Measurements from ENCODE around the gene TNNT2.
A peak's percentile ranks its signal among the peaks of the same experiment; 100 is the strongest.

TNNT2 gene

GRCh38 chr1:201330541-201330940 lies 46.9 kb downstream of the TNNT2 start:
- DNase-seq = no peak

GRCh38 chr1:201329801-201330200 lies 47.7 kb downstream of the TNNT2 start:
- DNase-seq = no peak

DNA sequence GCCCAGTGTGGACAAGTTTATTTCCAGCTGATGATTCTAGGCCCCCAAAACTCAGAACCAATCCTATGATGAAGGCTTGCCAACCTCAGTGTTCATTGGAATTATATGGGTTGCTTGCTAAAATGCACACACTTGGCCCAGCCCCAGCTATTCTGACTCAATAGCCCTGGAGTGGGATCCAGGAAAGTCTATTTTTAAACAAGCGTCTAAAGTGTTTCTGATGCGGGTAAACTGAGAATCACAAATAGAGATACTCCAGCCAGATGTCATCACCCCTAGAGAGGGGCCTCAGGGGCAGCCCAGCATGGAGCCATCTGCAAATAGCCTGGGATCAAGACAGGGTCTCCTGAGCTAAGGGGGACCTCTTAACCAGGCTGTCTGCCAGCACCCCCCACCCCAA lies 48.2 kb downstream of the TNNT2 start:
- no peak for DNase-seq

DNA sequence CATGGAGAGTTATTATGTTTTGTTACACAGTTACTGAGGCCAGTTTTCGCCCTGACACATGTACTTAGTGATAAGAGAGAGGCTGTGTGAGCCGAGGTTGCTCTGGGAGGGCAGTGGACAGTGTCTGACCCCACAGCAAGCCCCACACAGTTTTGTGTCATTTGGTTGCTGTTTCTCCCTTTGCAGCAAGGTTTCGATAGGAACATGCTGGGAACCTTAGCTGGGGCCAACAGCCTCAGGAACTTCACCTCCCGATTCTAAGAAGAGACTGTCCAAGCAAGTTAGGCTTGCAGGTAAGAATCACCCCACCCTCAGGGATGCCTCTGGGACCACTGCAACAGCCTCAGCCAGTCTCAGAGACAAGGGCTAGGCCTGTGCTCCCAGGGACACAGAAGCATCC lies 48.9 kb downstream of the TNNT2 start:
- no peak for DNase-seq

DNA sequence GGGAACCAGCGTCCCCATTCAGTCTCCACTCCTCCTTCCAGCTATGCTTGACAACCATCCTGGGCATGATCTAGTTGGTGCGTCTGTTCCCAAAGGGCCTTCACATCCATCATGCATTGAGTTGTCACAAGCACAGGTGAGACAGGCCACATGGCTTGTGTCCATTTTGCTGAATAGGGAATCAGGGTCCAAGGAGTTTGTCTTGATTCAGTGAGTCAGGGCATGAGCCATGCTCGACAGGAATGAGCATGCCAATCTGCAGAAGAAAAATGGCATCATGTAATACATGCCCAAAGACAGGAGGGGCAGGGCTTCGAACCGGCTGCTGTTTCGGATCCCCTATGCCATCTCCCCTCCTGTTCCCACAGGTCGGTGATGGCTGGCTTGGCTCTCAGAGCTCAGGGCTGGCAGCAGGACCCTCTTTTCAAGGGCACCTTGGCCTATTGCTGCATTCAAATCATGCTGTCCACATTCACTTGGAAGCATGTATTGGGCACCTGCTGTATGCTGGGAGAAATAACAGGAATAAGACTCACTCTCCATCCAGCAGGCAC lies 49.7 kb downstream of the TNNT2 start:
- DNase-seq = no peak

DNA sequence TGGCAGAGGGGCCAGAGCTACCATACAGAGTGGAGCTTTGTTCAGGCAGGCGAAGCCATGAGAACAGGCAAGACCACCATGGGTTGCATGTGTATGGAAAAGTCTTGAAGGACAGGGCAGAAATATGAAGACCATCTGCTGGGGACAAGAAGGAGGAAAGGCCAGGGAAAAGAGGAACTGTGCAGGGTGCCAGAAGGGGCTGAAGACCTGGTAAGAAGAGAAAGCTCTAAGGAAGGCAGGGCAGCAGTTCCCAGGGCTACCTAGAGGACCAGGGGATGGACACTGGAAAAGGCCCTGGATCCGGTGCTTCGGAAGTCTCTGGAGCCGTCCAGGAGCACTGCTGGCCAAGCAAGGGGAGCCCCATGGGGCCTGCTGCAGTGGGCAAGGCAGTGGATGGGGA lies 50.8 kb downstream of the TNNT2 start:
- no peak for DNase-seq

- DNase-seq = no peak
Observed at GRCh38 chr1:201325678-201326060, 51.8 kb downstream of the TNNT2 start.

DNA sequence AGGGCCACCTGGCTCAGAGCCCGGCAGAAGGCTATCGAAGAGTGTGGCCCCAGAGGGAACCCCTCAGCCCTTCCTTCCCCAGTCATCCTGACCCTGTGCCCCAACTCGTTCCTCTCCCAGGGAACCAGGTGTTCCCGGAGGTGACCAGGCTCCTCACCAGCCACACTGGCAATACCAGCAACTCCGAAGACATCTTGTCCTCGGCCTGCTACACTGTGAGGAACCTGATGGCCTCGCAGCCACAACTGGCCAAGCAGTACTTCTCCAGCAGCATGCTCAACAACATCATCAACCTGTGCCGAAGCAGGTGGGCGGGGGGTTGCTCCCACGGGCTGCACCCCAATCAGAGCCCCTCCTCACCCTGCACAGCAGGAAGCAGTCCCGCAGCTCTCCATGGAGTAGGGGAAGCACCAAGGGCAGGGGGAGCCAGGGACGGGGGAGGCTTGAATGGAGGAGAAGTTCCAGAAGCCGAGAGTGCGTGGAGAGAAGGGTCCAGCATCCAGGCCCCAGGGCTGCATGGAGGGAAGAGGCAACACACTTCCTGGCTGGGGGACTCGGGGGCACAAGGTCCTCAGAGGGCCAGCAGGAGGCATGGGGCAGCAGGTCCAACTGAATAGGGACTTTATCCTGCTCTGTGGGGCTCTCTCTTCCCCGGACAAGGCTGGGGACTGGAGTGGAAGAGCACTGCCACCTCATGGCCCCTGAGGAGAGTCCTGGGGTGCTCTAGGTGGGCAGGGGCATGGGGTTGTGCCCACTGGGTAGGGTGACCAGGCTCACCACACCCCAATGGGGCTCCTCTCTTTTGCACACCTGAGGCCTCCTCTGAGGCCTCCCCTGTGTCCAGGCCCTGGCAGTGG lies 52.4 kb downstream of the TNNT2 start:
- DNase-seq = no peak

GRCh38 chr1:201324306-201324705 lies 53.2 kb downstream of the TNNT2 start:
- no peak for DNase-seq

DNA sequence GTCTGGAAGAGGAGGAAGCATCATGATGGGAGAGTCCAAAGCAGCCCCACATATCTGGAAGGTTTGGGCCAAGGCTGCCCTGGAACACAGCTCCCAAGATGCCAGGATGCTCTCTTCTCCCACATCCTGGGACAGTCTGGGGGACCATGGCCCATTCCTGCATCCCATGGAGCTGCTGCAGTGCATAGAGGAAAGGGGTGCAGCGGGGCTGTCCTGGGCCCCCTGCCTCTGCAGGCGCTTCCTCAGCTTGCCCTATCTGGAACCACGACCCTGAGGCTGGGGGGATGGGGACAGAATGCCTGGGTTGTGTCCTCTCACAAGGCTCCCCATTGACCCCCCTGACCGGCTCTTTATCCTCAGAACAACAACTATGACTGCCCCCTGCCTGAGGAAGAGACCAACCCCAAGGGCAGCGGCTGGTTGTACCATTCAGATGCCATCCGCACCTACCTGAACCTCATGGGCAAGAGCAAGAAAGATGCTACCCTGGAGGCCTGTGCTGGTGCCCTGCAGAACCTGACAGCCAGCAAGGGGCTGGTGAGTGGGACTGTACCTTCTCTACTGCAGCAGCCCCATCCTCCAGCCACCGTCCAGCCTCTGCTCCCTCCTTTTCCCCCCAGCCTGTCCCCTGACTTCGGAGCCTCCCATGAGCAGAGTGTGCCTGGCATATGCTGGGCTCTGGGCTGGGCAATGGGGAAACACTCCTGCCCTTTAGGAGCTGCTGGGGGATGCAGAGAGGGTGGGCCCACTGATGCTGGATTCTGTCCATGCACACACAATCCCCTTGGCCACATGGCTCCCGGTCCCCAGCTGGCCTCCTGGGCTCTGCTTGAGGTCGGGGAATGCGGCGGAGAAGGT lies 54.6 kb downstream of the TNNT2 start:
- no peak for DNase-seq

DNA sequence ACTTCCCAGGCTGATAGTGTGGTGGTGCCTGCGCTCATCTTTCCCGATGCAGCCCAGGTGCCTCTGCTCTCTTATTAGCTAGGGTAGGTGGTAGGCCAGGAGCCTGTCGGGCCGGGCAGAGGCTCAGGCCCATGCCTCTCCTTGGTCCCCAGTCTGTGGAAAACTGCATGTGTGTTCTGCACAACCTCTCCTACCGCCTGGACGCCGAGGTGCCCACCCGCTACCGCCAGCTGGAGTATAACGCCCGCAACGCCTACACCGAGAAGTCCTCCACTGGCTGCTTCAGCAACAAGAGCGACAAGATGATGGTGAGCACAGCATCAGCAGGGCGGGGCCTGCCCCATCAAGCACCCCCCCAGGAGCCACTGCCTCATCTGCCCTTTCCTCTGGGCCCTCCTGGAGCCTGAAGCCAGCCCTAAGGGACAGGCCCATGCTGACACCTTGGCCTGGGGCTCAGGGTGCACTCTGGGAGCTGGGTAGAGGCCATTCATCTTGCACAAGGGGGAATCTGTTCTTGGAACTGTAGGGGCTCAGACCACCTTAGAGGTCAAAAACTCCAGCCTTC lies 55.6 kb downstream of the TNNT2 start:
- DNase-seq = no peak

DNA sequence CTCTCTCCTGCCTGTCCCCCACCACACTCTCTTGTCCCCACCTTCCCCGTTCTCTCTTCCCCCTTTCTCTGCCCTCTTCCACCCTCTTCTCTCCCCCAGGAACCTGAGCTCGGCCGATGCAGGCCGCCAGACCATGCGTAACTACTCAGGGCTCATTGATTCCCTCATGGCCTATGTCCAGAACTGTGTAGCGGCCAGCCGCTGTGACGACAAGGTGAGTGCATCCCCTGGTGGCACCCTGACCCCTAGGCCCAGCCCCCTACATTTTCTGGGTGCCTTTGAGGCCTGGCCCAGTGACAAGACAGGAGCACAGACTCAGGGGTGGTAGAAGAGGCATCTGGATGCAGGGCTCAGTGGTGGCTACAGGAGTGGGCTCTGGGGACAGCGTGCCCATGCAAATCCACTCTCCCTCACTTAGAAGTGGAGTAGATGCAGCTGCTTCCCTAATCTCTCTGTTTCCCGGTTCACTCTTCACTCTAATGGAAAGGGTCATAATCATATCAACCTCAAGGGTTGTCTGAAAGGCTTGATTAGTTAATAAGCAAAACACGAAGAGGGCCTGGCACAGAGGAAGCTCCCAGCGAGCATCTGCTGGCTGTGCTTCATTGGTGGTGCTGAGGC lies 57.2 kb downstream of the TNNT2 start:
- peak; percentile 60 for DNase-seq

- DNase-seq = no peak
Observed at GRCh38 chr1:201319631-201320030, 57.8 kb downstream of the TNNT2 start.

DNA sequence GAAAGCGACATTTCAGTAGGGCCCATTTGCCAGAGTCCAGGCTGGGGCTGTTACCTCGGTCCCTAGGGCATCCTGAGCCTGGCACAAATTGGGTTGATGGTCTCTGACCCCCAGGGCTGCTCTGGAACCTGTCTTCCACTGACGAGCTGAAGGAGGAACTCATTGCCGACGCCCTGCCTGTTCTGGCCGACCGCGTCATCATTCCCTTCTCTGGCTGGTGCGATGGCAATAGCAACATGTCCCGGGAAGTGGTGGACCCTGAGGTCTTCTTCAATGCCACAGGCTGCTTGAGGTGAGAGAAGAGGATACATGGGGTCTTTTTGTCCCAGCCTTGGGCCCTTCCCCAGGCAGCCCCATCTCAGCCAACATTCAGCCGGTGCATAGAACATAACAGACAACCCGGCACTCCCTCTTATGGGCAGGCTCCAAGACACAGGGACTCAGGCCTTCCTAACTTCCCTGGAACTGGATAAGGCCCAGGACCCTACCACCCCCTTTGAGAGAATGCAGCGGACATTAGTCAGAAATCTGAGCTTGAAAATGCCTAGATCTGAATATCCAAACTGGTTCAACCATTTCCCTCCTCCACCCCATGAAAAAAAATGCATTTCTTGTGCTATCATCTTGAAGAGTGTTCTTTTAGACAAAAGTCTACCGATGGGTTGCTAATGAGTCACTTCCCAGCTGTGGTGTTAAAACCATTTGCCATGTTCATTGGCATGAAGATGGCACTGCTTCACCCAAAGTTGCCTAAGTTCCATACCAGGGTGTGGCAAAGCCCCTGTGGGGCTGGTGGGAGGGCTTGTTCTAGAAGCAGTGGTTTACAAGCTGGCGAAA lies 58.8 kb downstream of the TNNT2 start:
- DNase-seq = no peak

GRCh38 chr1:201317551-201317950 lies 59.9 kb downstream of the TNNT2 start:
- no peak for DNase-seq

DNA sequence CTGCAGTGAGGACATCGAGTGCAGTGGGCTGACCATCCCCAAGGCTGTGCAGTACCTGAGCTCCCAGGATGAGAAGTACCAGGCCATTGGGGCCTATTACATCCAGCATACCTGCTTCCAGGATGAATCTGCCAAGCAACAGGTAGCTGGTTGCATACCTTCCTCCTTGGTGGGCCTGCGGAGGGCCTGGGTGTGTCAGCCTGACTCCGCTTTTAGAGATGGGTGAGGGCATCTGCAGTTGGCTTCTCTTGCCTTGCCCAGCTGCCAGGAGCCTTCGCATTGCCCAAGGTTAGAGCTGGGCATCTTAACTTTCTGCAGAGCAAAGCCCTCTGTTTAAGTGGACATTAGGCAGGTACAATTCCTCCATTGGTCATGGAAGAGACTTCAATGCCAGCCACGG lies 60.9 kb downstream of the TNNT2 start:
- DNase-seq = no peak

- no peak for DNase-seq
Observed at GRCh38 chr1:201313086-201313485, 64.4 kb downstream of the TNNT2 start.

DNA sequence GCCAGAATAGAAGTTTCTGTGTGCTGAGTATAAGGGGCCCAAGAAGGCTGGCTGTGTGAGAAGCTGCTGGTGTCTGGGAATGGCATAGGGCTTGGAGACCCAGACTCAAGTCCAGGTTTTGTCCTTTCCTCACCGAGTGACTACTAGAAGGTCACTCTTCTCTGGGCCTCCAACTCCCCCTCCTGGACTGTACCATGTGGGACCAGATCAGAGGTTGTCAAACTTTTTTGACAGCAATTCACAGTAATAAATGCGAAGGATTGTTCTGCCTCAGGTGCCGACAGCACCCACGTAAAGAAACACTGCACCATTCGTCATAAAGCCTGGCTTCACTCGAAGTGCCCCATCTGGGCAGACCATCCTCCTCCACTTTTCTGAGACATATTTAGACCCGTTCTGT lies 65.2 kb downstream of the TNNT2 start:
- no peak for DNase-seq

GRCh38 chr1:201311356-201312011 lies 66.0 kb downstream of the TNNT2 start:
- no peak for DNase-seq

DNA sequence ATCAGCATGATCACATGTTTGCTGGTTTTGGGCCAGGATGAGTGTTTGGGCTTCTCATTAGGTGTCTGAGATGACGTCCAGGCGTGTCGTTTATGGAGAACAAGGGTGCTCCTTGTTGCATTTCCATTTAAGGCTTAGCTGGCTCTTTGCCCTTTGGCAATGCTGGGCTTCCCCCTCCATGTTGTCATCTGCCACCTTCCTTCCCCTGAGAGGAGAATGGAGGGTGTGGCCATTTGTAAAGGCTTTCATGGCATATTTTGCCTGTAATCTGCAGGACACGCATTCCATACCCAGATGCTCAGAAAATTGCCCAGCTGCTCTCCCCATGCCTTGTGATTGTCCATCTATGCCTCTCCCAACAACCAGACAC lies 66.5 kb downstream of the TNNT2 start:
- peak; percentile 65 for DNase-seq

GRCh38 chr1:201310251-201310985 lies 67.1 kb downstream of the TNNT2 start:
- DNase-seq = no peak

Data from retina (tissue), 1 donor.